Measurements from ENCODE around the gene KCNC4. TPM values are rescaled to one million over a fixed set of nuclear protein-coding genes. Genes with fewer than 3 reads are reported as not detected.

The KCNC4 gene
- polyA plus RNA-seq, 2 of the 4 experiments (the other 2 are of a cell fraction): 1.1 to 2.4 TPM

DNA sequence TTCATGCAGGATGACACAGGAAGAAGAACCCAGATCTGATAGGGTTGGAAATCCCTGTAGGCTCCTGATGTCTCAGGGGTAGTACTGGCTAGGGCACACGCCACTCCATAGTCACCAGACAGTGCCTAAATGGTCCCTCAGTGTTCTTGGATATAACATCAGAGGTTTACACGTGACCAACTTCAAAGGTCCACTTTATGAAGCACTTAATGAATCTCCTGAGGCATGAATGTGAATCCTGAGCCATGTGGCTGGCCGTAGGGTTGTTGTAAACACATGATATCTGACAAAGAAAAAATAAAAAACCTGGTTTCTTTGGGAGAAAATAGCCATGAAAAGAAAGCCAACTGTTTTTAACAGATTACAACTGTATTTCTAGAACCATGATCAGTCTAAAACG is 32.3 kb upstream of the KCNC4 start:
- WGBS (ENCODE audit: missing lambda C conversion rate): 32% methylated on average over 3 of the region's 4 CpGs
- Histone ChIP-seq H3K9me3 (no peaks in the 10 kb centered on the region), H3K4me2 (no peak overlapping the region), H3K4me3 (no peak overlapping the region), H3K27ac (no peak overlapping the region), H3K4me1 (no peaks in the 10 kb centered on the region)
- FAIRE-seq (no peak), DNase-seq (ENCODE audit: low read depth in 1 of 2, low spot score in 1 of 2) (no peak), ATAC-seq (no peak)
- CTCF ChIA-PET: no interaction called here
- POLR2A ChIA-PET: no interaction called here
- TF ChIP-seq ZNF302 (CRISPR knock-in tag; IDR thresholded peaks at IDR 0.05): no peak
- no peak for TF ChIP-seq CEBPB (IDR thresholded peaks at IDR 0.05)
- TF ChIP-seq HOXA7 (CRISPR knock-in tag; IDR thresholded peaks at IDR 0.05): no peak
- TF ChIP-seq CBX2 (IDR thresholded peaks at IDR 0.05; ENCODE audit: borderline replicate concordance, low read depth): no peak
- TF ChIP-seq HDAC2 (IDR thresholded peaks at IDR 0.05): no peak
- TF ChIP-seq RNF2 (IDR thresholded peaks at IDR 0.05; ENCODE audit: borderline replicate concordance, low read depth): no peak
- no peak for TF ChIP-seq KDM1A (IDR thresholded peaks at IDR 0.05; ENCODE audit: low read depth)
- TF ChIP-seq MAFK (IDR thresholded peaks at IDR 0.05; ENCODE audit: partially characterized antibody): no peak
- TF ChIP-seq USF2 (IDR thresholded peaks at IDR 0.05): no peak
- no peak for TF ChIP-seq RAD21 (conservative IDR thresholded peaks at IDR 0.05 in 1 of 2, IDR thresholded peaks at IDR 0.05 in 1 of 2)
- no peak for TF ChIP-seq ZFP36 (IDR thresholded peaks at IDR 0.05; ENCODE audit: borderline replicate concordance, partially characterized antibody)
- TF ChIP-seq EHF (CRISPR knock-in tag; IDR thresholded peaks at IDR 0.05): no peak
- no peak for TF ChIP-seq HOXB13 (CRISPR knock-in tag; IDR thresholded peaks at IDR 0.05; ENCODE audit: low read depth)
- no peak for TF ChIP-seq FOSL2 (IDR thresholded peaks at IDR 0.05)
- no peak for TF ChIP-seq FOSL2 (CRISPR knock-in tag; IDR thresholded peaks at IDR 0.05)
- no peak for TF ChIP-seq RARB (CRISPR knock-in tag; IDR thresholded peaks at IDR 0.05)
- no peak for TF ChIP-seq CHD2 (IDR thresholded peaks at IDR 0.05; ENCODE audit: low read length, partially characterized antibody)
- TF ChIP-seq NR3C1 (IDR thresholded peaks at IDR 0.05): no peak
- TF ChIP-seq, protein P1, sequence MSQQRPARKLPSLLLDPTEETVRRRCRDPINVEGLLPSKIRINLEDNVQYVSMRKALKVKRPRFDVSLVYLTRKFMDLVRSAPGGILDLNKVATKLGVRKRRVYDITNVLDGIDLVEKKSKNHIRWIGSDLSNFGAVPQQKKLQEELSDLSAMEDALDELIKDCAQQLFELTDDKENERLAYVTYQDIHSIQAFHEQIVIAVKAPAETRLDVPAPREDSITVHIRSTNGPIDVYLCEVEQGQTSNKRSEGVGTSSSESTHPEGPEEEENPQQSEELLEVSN (IDR thresholded peaks at IDR 0.05; ENCODE audit: borderline replicate concordance, low read depth): no peak
- no peak for TF ChIP-seq ZSCAN20 (CRISPR knock-in tag; IDR thresholded peaks at IDR 0.05)

DNA sequence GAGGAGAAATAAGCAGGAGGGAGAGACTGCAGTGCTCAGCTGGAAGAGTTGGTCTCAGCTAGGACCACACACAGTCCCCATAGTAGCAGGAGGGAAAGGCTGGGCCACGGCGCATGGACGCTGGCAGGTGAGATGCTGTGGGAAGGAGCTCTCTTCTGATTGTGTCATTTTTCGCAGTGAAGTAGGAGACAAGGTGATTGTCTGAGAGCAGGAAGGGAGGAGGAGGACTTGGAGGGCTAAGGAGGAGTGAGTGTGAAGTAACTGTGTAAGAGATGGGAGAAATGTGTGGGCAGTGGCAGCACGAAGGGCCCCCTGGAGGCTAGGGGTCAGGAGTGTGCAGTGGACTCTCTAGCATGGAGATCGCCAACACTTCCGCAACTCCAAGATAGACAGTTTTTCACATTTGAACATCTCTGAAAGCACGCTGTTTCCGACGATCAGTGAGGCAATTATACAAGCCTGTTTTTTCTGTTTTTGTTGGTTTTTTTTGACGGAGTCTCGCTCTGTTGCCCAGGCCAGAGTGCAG is 26.4 kb upstream of the KCNC4 start:
- Histone ChIP-seq H3K27ac (no peak overlapping the region), H3K4me3 (no peak overlapping the region), H3K4me1 (no peaks in the 10 kb centered on the region), H3K4me2 (no peak overlapping the region), H3K9me3 (no peaks in the 10 kb centered on the region)
- TF ChIP-seq JUN (IDR thresholded peaks at IDR 0.05) (no peak), GATA3 (IDR thresholded peaks at IDR 0.05; ENCODE audit: borderline replicate concordance) (no peak), NPAS2 (CRISPR knock-in tag; IDR thresholded peaks at IDR 0.05; ENCODE audit: borderline replicate concordance) (no peak), EP300 (IDR thresholded peaks at IDR 0.05) (no peak), RFX5 (IDR thresholded peaks at IDR 0.05) (no peak), HDAC2 (IDR thresholded peaks at IDR 0.05) (no peak), ZNF302 (CRISPR knock-in tag; IDR thresholded peaks at IDR 0.05) (no peak), FOXS1 (CRISPR knock-in tag; IDR thresholded peaks at IDR 0.05) (no peak), TP53 (CRISPR knock-in tag; IDR thresholded peaks at IDR 0.05) (no peak), SREBF2 (IDR thresholded peaks at IDR 0.05) (no peak), BCL3 (IDR thresholded peaks at IDR 0.05) (no peak), PHF8 (IDR thresholded peaks at IDR 0.05; ENCODE audit: borderline replicate concordance, low read depth) (no peak), HOXB5 (CRISPR knock-in tag; IDR thresholded peaks at IDR 0.05) (no peak), NR3C1 (IDR thresholded peaks at IDR 0.05) (no peak), KDM1A (IDR thresholded peaks at IDR 0.05; ENCODE audit: low read depth) (no peak), RAD21 (conservative IDR thresholded peaks at IDR 0.05 in 1 of 2, IDR thresholded peaks at IDR 0.05 in 1 of 2) (no peak)
- DNase-seq (ENCODE audit: low read depth in 1 of 2, low spot score in 1 of 2) (no peak), ATAC-seq (no peak), FAIRE-seq (no peak)
- 72% methylated on average over 12 of the region's 12 CpGs for WGBS (ENCODE audit: missing lambda C conversion rate)
- ChIA-PET CTCF (interaction anchor here (0.7 kb wide), 1 partner anchor 20 kb away, joined by 3 read pairs; no protein-coding TSS in a partner anchor), POLR2A (no interaction called here)

Data from A549 (cell line).